Breast epithelium (tissue), 4 donors: ENCODE results near the gene SCML1. TPM values are rescaled to one million over a fixed set of nuclear protein-coding genes. Genes with fewer than 3 reads are reported as not detected.

Experiments
- DNase-seq, 2 donors: peaks; one replicate each; pipeline ENCODE4 v3.0.0-alpha.2; 2019; ENCODE audit warnings: low spot score in 2 of 2
- H3K27ac ChIP-seq, 2 donors: fragments of 200-600 bp; sonication (generic) in 1 of 2; one replicate each; pipeline ENCODE4 v1.5.1; 2016 to 2019; ENCODE audit warnings: mild to moderate bottlenecking in 1 of 2
- H3K27me3 ChIP-seq, 2 donors: fragments of 200-600 bp; sonication (generic) in 1 of 2; one replicate each; pipeline versions ENCODE4 v1.5.1 to v1.6.0; 2017 to 2019; ENCODE audit warnings: control low read depth in 1 of 2, mild to moderate bottlenecking in 1 of 2
- H3K36me3 ChIP-seq: fragments of 200-600 bp; one replicate; pipeline ENCODE4 v1.5.1; 2019
- H3K4me1 ChIP-seq, 2 donors: fragments of 200-600 bp; sonication (generic); one replicate each; pipeline ENCODE4 v1.5.1; 2016 to 2019; ENCODE audit warnings: control low read depth in 1 of 2
- H3K4me3 ChIP-seq, 3 donors: fragments of 200-600 bp; sonication (generic); 1 replicate in 2 of 3; 2 replicates in 1 of 3; pipeline ENCODE4 v1.5.1; 2016 to 2019; ENCODE audit warnings: mild to moderate bottlenecking in 3 of 3, moderate library complexity in 2 of 3
- H3K9me3 ChIP-seq, 2 donors: fragments of 200-600 bp; sonication (generic) in 1 of 2; one replicate each; pipeline ENCODE4 v1.5.1; 2016 to 2019; ENCODE audit warnings: control low read depth in 1 of 2
- POLR2A ChIP-seq: fragments of 450-650 bp; IDR thresholded peaks from one replicate; pipeline ENCODE4 v1.6.1; 2016; ENCODE audit warnings: antibody characterized with exemption, mild to moderate bottlenecking, moderate library complexity
- POLR2AphosphoS5 ChIP-seq, 3 donors: sonication (generic); formaldehyde crosslinking; IDR thresholded peaks; one replicate each; pipeline ENCODE4 v1.6.1; 2017; ENCODE audit warnings: antibody characterized with exemption in 3 of 3
- intact Hi-C: fragments of 100-400 bp; cut with DNase I; formaldehyde crosslinking; loops from one replicate; pipeline ENCODE4 v1.15.1; 2023; ENCODE audit warnings: low total_unique reads
- total RNA-seq, 3 donors: library from RNA; depleted of rRNA; stranded (reverse); fragments of >200 nt; gene quantifications; one replicate each; pipeline ENCODE4 v1.1.0, GENCODE V29; 2016
- TF ChIP-seq, protein P1 (sequence below), 3 donors: fragments of 450-650 bp; IDR thresholded peaks; one replicate each; pipeline ENCODE4 v1.5.1; 2016 to 2017; ENCODE audit warnings: antibody characterized with exemption in 3 of 3, mild to moderate bottlenecking in 3 of 3, moderate library complexity in 3 of 3

The SCML1 gene, protein sequence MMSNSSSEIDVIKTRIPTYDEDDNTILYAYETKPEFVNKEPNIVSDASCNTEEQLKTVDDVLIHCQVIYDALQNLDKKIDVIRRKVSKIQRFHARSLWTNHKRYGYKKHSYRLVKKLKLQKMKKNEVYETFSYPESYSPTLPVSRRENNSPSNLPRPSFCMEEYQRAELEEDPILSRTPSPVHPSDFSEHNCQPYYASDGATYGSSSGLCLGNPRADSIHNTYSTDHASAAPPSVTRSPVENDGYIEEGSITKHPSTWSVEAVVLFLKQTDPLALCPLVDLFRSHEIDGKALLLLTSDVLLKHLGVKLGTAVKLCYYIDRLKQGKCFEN
- 10 to 100 TPM; 14.4 to 20.0 (median 16.0) TPM for total RNA-seq

- no peaks in the 10 kb centered on the region for H3K9me3 ChIP-seq
- TF ChIP-seq, protein P1, sequence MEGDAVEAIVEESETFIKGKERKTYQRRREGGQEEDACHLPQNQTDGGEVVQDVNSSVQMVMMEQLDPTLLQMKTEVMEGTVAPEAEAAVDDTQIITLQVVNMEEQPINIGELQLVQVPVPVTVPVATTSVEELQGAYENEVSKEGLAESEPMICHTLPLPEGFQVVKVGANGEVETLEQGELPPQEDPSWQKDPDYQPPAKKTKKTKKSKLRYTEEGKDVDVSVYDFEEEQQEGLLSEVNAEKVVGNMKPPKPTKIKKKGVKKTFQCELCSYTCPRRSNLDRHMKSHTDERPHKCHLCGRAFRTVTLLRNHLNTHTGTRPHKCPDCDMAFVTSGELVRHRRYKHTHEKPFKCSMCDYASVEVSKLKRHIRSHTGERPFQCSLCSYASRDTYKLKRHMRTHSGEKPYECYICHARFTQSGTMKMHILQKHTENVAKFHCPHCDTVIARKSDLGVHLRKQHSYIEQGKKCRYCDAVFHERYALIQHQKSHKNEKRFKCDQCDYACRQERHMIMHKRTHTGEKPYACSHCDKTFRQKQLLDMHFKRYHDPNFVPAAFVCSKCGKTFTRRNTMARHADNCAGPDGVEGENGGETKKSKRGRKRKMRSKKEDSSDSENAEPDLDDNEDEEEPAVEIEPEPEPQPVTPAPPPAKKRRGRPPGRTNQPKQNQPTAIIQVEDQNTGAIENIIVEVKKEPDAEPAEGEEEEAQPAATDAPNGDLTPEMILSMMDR (IDR thresholded peaks at IDR 0.05), result no peak
- peak; percentile 42 for TF ChIP-seq POLR2A
- TF ChIP-seq POLR2AphosphoS5 (IDR thresholded peaks at IDR 0.05), result peak in 2 of 3 donors; percentile 67 to 84
- peak; percentile 96 to 98 for DNase-seq
- H3K27me3 ChIP-seq, result peaks cover 0 to 26% of the 10 kb centered on the region in 2 donors
- H3K36me3 ChIP-seq, result no peaks in the 10 kb centered on the region
- H3K27ac ChIP-seq, result peak within 1 kb of the TSS; percentile 92 to 96
- peak within 1 kb of the TSS; percentile 55 to 73 (median 56) for H3K4me3 ChIP-seq
- H3K4me1 ChIP-seq, result no peaks in the 10 kb centered on the region
- intact Hi-C loops, result no loop called here
Observed at GRCh38 chrX:17736856-17737709, at the start of gene SCML1. TSS of gene SCML1 (plus strand) at chrX:17737493. CDS start at chrX:17744187, 6,694 bp downstream.

- DNase-seq, result no peak
- no peaks in the 10 kb centered on the region for H3K4me1 ChIP-seq
- intact Hi-C loops, result no loop called here
- no peak for TF ChIP-seq POLR2AphosphoS5 (IDR thresholded peaks at IDR 0.05)
- no peak for TF ChIP-seq POLR2A
- TF ChIP-seq, protein P1 (IDR thresholded peaks at IDR 0.05), result no peak
- H3K9me3 ChIP-seq, result no peaks in the 10 kb centered on the region
- H3K27me3 ChIP-seq, result peaks cover 0 to 42% of the 10 kb centered on the region in 2 donors
- no peak overlapping the region for H3K27ac ChIP-seq
- H3K4me3 ChIP-seq, result no peak overlapping the region
- no peaks in the 10 kb centered on the region for H3K36me3 ChIP-seq
Observed at GRCh38 chrX:17687648-17688047, 49.6 kb upstream of the SCML1 start.

GRCh38 chrX:17689971-17690409, 47.3 kb upstream of the SCML1 start:
- intact Hi-C loops, result no loop called here
- no peaks in the 10 kb centered on the region for H3K4me1 ChIP-seq
- H3K27ac ChIP-seq, result no peak overlapping the region
- no peak overlapping the region for H3K4me3 ChIP-seq
- H3K27me3 ChIP-seq, result peaks cover 0 to 28% of the 10 kb centered on the region in 2 donors
- no peaks in the 10 kb centered on the region for H3K9me3 ChIP-seq
- no peaks in the 10 kb centered on the region for H3K36me3 ChIP-seq
- TF ChIP-seq, protein P1 (IDR thresholded peaks at IDR 0.05), result peak; percentile 33 to 55 (median 43)
- TF ChIP-seq POLR2AphosphoS5 (IDR thresholded peaks at IDR 0.05), result no peak
- peak in 1 of 2 donors; percentile 25 for DNase-seq

GRCh38 chrX:17692709-17693346, 44.5 kb upstream of the SCML1 start:
- intact Hi-C loops, result no loop called here
- Histone ChIP-seq H3K4me1 (no peaks in the 10 kb centered on the region), H3K36me3 (no peaks in the 10 kb centered on the region), H3K9me3 (no peaks in the 10 kb centered on the region), H3K27me3 (peaks cover 0 to 10% of the 10 kb centered on the region in 2 donors), H3K4me3 (no peak overlapping the region), H3K27ac (no peak overlapping the region)
- no peak for DNase-seq
- no peak for TF ChIP-seq POLR2A
- TF ChIP-seq, protein P1 (IDR thresholded peaks at IDR 0.05), result no peak
